HG03354 (cell line): ENCODE results near the gene SRRM4.
"Not testable (repeated sequence)": the region's sequence is repeated elsewhere in the genome, so short reads cannot be mapped to it uniquely, and the experiment has no call there.

Source experiments
- ATAC-seq: cut with Tn5 transposase; IDR thresholded peaks from one replicate; pipeline ENCODE4 v1.9.1; 2021; ENCODE audit warnings: mild to moderate bottlenecking; ENCODE audit not compliant: unreplicated experiment, poor library complexity, severe bottlenecking

The SRRM4 gene

DNA sequence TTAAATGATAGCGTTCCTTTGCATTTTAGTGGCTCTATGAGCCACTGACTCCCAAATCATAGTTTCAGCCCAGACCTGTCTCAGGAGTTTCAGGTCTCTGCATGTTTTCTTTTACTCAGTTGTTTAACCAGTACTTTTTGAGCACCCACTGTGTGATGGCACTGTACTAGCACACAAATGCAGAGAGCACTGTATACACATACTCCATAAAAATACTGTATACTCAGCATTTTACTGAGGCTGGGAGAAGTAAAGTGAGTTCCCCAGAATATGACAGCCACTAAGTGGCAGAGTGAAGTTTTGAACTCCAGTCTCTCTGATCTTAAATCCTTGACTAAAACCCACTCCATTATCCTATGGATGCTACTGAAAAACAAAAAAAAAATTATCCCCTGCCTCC, 121.4 kb downstream of the SRRM4 start:
- ATAC-seq, result no peak

GRCh38 chr12:119104969-119105368, 123.6 kb downstream of the SRRM4 start:
- not testable (repeated sequence) for ATAC-seq

GRCh38 chr12:119113496-119113986, 132.2 kb downstream of the SRRM4 start:
- no peak for ATAC-seq

DNA sequence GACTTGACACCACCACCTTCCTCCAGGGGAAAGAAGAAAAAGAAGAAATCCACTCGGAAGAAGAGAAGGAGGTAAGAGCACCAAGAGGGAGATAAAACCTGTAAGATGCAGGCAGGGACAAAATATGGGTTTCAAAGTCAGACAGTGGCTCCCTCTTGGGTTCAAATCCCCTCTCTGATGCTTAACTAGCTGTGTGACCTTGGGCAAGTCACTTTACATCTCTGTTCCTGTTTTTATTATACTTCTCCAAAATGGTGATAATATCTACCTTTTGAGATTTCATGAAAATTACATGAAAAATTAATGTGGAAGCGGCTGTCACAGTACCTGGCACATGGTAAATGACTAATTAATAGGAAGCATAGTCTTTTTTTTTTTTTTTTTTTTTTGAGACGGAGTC, 133.0 kb downstream of the SRRM4 start:
- no peak for ATAC-seq

GRCh38 chr12:119115296-119115905, 134.1 kb downstream of the SRRM4 start:
- no peak for ATAC-seq

GRCh38 chr12:119117936-119118335, 136.6 kb downstream of the SRRM4 start:
- ATAC-seq, result no peak

DNA sequence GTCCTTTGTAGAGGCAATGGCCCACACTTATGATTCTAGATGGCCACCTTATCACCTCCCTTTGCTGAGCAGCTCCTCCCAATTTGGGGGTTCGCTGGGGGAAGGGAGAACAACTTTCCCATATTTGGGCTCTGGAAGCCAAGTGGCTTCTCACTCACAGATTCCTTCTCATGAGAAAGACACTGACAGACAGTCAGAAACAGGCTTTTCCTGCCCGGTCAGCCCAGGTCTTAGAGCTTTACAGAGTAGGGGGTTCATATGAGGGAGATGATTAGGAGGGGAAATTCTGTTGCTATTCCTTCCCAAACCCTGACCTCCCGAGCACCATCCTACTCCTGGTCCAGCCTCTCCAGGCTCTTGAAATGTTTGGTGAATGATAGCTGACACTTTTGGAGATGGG, 137.3 kb downstream of the SRRM4 start:
- no peak for ATAC-seq

GRCh38 chr12:119122047-119122446, 140.7 kb downstream of the SRRM4 start:
- no peak for ATAC-seq

DNA sequence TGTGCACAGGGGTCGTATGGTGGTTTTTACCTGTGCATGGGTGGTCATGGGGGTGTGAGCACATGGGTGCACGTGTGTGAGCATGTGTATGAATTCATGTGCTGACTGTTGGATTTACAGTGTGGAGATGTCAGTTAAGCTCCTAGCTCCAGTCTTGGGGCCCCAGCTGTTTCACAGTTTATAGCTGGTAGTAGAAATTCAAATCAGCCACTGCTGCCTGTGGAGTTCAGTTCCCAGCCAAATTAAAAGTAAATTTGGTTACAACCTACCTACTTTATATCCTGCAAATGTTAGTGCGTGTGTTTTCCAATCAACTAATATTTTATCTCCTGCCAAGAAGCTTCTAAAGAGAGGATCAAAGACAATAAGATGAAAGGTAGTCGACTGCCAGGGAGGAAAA, 141.4 kb downstream of the SRRM4 start:
- no peak for ATAC-seq

DNA sequence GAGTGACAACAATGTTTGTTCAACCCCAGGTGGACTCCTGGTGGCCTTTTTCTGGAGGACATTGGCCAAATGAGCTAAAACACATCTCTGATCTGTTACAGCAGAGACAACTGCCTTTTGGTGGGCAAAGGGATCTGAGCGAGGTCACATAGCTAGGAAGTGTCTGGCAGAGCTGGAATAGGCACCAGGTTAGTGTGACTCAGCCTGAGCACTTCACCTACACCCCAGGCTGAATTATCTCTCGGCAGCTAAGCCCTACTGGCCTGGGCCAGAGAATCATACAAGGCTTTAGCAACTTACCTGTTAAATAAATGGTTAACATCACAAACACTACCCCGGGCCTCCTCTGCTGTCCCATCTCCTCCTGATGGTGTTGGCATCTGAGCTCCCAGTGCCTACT, 147.2 kb downstream of the SRRM4 start:
- ATAC-seq, result no peak

DNA sequence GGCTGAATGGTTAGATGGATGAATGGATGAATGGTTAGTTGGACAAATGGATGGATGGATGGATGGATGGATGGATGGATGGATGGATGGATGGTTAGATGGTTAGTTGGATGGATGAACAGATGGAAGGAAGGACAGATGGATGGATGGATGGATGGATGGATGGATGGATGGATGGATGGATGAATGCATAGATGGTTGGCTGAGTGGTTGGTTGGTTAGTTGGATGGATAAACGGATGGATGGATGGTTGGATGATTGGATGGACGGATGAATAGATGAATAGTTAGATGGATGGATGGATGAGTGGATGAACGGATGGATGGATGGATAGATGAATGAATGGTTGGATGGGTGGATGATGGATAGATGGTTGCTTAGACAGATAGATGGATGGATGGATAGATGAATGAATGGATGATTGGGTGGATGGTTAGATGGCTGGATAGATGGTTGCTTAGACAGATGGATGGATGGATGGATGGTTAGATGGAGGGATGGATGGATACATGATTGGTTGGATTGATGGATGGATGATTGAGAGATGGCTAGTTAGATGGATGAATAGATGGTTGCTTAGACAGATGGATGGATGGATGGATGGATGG, 148.6 kb downstream of the SRRM4 start:
- ATAC-seq, result no peak

DNA sequence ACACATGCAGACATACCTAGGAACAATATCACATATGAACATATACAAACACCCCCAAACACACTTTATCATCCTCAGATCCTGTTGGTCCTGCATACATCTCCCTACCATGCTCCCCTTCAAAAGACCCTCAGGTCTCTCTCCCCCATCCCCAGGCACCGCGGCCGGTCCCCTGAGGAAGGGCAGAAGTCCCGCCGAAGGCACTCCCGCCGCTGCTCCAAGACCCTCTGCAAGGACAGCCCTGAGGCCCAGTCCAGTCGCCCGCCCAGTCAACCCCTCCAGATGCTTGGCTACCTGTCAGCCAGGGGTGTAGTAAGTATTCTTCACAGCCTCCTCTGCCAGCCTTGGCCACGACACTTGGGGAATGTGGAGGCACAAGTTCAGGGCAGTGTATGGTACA, 149.2 kb downstream of the SRRM4 start:
- ATAC-seq, result no peak

- no peak for ATAC-seq
Measured at GRCh38 chr12:119134284-119135072, 153.1 kb downstream of the SRRM4 start.

DNA sequence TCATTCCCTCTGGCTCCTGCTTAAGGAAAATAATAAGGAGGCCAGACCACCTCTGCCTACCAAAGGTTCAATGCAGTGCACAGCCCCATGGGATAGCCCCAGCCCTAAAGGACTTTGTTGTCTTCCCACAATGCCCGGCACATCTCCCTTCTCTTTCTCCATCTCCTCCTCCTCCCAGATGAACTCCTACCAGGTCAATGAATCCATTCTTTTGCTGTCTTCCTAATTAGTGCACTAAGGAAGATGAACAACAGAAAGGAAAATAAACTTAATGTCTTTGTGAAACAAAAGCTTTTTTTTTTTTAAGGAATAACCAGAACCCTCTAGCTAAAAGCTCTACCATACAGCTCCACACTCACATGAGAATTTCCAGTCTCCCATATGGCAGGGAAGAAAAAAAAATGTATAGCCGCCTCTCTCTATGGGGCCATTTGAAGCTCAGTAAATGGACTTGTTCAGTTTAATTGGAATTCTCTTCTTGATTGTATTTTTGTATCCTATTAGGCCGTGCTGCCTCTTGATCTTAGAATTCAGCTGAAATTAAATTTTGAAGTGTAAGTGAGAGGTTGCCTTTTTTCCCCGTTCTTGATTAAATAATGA, 155.6 kb downstream of the SRRM4 start:
- ATAC-seq, result no peak

GRCh38 chr12:119139448-119139847, 158.1 kb downstream of the SRRM4 start:
- ATAC-seq, result no peak

DNA sequence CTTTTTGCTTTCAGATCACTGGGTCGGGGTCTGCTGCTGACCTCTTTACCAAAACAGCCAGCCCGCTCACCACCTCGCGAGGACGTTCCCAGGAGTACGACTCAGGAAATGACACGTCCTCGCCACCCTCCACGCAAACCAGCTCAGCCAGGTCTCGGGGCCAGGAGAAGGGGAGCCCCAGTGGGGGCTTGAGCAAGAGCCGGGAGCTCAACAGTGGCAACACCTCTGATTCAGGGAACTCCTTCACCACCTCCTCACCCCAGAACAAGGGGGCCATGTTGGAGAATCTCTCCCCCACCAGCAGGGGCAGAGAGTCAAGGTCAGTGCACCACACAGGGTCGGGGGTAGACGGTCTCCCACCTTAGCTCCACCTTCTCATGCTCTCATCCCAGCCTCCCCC, 164.0 kb downstream of the SRRM4 start:
- no peak for ATAC-seq

DNA sequence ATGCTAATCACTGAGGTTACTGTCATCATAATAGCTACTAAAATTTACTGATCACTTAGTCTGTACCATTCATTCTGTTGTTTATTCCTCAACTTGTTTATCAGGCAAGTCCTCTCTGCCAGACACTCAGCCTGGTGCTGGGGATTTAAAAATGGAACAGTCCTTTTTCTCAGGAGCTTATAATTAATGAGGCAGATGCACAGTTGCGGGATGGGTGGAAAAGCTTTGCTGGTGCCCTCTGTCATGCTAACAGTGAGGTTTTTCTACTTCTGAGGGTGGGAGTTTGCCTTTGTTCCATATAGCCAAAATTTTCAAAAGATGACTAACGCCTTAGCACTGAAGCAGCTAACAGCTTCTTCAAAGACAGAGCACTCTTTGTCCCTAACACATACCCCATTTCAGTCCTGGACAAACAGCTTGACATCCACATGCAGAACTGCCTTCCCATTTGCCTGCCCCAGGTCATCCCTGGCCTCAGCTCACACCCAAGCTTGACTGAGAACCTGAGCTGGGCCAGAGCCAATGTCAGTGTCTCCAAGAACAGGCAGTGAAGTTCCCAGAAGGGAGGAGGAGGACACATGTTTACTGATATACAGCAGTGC, 166.6 kb downstream of the SRRM4 start:
- no peak for ATAC-seq

DNA sequence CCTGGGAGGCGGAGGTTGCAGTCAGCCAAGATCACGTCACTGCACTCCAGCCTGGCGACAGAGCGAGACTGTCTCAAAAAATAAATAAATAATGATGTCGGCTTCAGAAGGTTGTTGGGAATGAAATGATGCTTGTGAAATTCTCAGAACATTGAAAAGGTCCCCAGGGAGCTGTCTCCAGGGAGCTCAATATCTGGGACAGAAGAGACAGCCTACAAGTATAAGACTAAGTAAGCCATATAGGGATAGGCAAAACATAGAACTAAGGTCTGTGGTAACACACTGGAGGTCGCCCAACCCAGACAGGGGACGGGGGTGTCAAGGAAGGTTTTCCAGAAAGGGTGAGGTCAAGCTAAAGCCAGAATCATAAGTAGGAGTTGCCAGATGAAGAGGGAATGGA, 167.9 kb downstream of the SRRM4 start:
- ATAC-seq, result no peak

DNA sequence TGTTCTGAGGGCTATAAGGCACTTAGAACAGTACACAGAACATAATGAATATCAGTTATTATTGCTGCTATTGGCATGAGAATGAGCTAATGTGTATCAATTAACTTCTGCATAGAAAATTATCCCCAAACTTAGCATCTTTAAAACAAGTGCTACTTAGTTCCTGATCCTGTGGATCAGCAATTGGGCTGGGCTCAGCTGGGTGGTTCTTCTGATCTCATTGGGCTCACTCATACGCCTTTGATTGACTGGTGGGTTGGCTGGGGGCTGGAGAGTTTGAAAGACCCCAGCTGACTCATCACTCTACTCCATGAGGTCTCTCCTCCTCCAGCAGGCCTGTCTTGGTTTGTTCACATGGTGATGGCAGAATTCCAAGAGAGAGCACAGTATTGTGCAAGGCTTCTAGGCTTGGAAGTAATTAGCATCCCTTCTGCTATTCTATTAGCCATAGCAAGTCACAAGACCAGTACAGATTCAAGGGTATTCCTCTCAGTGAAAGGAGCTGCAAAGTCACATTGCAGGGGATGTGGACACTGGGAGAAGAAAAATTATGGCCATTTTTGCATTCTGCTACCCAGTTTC, 170.2 kb downstream of the SRRM4 start:
- no peak for ATAC-seq
